DMS153 treated with DMSO at 0.1 percent for 48 hours (cell line): ENCODE measurements around the gene APIP.
"Not testable (repeated sequence)": the region's sequence is repeated elsewhere in the genome, so short reads cannot be mapped to it uniquely, and the experiment has no call there.

ENCODE experiments used
- DNase-seq: peaks from one replicate; lab custom pipeline; 2025; ENCODE audit not compliant: unreplicated experiment; lab: John Stamatoyannopoulos, UW

Gene APIP

GRCh38 chr11:34926101-34926830, 10.1 kb upstream of the APIP start:
- peak; percentile 19 for DNase-seq

- no peak for DNase-seq
Observed at GRCh38 chr11:34924714-34925113, 8.5 kb upstream of the APIP start.

GRCh38 chr11:34921156-34921555, 5.0 kb upstream of the APIP start:
- DNase-seq = no peak

GRCh38 chr11:34916843-34917770, 928 bp upstream of the APIP start:
- no peak for DNase-seq

- DNase-seq = no peak
Observed at GRCh38 chr11:34915136-34916014, 804 bp downstream of the APIP start.

- not testable (repeated sequence) for DNase-seq
Observed at GRCh38 chr11:34913556-34913955, 2.6 kb downstream of the APIP start.

GRCh38 chr11:34911676-34912075, 4.5 kb downstream of the APIP start:
- no peak for DNase-seq

- DNase-seq = no peak
Observed at GRCh38 chr11:34910817-34911216, 5.4 kb downstream of the APIP start.

- DNase-seq = no peak
Observed at GRCh38 chr11:34909955-34910354, 6.2 kb downstream of the APIP start.

GRCh38 chr11:34909415-34909814, 6.8 kb downstream of the APIP start:
- DNase-seq = no peak

GRCh38 chr11:34907934-34908593, 8.1 kb downstream of the APIP start:
- DNase-seq = no peak

GRCh38 chr11:34905666-34906065, 10.5 kb downstream of the APIP start:
- no peak for DNase-seq

- peak; percentile 47 for DNase-seq
Observed at GRCh38 chr11:34904421-34904955, 11.7 kb downstream of the APIP start.

- DNase-seq = no peak
Observed at GRCh38 chr11:34899633-34900016, 16.6 kb downstream of the APIP start.

GRCh38 chr11:34898474-34898873, 17.7 kb downstream of the APIP start:
- no peak for DNase-seq

- no peak for DNase-seq
Observed at GRCh38 chr11:34897171-34897870, 18.9 kb downstream of the APIP start.

GRCh38 chr11:34896191-34896590, 20.0 kb downstream of the APIP start:
- DNase-seq = not testable (repeated sequence)

GRCh38 chr11:34893416-34893815, 22.8 kb downstream of the APIP start:
- no peak for DNase-seq

- DNase-seq = no peak
Observed at GRCh38 chr11:34891611-34892010, 24.6 kb downstream of the APIP start.

- DNase-seq = peak; percentile 32
Observed at GRCh38 chr11:34890812-34891211, 25.4 kb downstream of the APIP start.
